Activated T-cell treated with anti-CD3 and anti-CD28 coated beads, Interleukin-2, amount 50 U/mL, for 48 hours (primary cell): Measurements from ENCODE around the gene FOXO1.

Source experiments
- DNase-seq, 2 experiments: peaks; one replicate each; pipeline ENCODE4 v3.0.0-alpha.2; 2020

Gene FOXO1

DNA sequence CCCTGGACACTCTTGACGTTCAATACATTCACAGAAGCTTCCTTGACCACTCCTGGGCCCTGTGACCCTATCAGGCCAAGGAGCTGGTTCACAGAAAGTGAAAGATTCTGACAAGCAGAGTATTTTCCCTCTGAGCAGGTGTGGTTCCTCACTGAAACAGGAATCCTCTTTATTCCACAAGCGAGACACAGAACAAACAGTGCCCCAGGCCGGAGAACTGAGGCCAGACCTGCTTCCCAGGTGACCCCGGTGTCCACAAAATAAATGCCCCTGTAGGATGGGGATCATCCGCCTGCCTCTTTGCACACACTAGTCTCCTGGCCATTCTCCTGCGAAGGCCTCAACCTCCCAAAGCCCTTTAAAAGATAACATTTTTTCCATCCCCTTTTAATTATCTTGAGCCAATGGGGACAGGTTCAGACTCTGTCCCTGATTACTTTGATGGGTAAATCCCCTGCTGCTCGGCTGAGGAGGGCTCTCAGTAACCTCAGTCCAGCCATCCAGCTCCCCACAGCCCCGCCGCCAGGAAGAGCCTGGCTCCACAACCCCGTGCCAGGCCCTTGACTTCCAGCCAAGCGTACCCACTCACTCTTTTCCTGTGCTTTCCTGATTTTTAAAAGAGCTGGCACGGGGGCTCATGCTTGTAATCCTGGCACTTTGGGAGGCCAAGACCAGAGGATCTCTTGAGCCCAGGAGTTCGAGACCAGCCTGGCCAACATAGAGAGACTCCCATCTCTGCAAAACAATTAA, 129.1 kb downstream of the FOXO1 start:
- DNase-seq, result no peak

DNA sequence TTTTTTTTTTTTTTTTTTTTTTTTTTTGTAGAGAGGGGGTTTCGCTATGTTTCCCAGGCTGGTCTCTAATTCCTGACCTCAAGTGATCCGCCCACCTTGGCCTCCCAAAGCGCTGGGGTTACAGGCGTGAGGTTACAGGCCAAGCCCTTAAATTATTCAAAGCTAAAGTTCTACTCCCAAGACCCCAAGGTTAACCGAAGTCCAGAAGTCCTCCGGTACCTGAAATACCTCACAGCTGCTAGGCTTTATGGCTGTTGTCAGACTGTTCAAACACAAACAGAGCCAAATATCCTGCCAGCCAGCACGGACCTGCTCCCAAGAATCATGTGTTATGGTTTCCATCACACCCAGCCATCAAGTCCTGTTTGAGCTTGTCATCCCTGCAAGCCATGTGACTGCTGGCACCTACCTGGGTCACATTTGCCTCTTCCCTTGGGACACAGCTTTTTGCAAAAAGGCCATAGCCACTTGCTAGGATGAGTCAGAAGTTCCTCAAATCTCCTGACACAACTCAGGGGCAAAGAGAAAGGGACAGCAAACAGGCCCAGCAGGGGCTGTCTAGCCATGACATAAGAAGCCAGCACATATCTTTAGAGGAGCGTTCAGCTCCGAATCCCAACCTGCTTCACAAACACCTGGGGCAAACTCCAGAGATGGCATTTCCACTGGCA, 129.9 kb downstream of the FOXO1 start:
- no peak for DNase-seq

GRCh38 chr13:40535345-40535836, 131.1 kb downstream of the FOXO1 start:
- no peak for DNase-seq

DNA sequence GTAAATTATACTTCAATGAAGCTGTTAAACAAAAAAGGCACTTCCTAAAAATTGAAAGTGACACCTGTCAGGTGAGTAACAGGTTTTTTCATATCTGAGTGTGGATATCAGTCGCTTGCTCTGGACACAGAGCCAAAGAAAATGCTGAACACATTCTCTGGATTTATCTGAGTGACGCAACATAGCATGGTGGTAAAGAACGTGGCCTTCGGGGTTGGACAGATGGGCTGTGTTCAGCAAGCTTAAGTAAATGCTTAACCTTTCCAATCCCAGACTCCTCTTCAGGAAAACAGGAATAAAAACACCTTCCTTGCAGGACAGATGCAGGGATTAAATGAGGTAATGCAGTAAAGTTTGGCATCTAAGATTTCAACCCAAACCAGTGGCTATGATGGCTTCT, 132.0 kb downstream of the FOXO1 start:
- no peak for DNase-seq

GRCh38 chr13:40533072-40533471, 133.4 kb downstream of the FOXO1 start:
- no peak for DNase-seq

DNA sequence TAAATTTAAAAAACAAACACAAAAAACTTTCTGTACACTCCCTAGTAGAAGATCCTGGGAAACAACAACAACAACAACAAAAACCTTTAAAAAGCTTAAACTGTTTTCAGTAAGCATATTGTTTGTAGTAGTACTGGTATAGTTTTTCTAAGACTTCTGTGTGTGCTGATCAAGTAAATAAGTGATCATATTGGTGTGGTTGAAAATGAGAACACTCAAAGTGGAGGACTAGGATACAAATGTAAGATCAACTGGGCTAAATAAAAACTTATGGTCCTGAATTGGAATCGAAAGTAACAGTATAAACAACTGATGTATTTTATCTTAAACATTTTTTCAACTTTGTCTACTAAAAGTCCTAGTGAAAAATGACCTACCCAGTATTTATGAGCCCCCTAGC, 135.5 kb downstream of the FOXO1 start:
- DNase-seq, result no peak

DNA sequence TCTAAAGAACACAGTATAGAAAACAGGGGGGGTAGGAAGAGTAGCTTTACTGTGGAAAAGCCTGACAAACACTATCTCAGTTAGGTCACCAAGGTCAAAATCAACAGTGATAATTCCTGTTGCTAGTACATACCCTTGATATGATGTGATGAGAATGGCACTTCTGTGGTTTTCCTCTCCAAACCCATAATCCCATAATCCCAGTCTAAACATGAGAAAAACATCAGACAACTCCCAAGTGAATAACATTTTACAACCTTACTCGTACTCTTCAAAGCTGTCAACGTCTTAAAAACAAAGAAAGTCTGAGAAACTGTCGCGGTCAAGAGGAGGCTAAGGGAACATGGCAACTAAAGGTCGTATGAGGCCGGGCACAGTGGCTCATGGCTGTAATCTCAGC, 137.6 kb downstream of the FOXO1 start:
- DNase-seq, result no peak

DNA sequence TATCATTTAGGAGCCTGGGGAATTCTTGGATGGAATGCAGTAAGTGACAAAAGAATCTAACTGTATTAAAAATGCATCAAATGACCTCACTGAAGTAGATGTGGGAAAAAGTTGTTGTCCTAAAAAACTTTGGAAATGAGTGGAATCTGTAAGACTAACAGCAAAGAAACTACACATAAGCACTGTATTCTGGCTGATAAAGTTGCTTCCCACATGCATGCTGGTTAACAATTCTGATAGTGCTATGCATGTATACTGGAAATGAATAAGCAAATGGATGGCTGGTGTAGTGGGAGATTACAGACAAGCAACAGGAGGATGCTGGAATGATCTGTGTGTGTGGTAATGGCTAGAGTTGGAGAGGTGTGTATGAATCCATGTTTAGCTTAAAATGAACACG, 138.5 kb downstream of the FOXO1 start:
- no peak for DNase-seq

- no peak for DNase-seq
Measured at GRCh38 chr13:40522282-40522681, 144.2 kb downstream of the FOXO1 start.

- no peak for DNase-seq
Measured at GRCh38 chr13:40520916-40521315, 145.5 kb downstream of the FOXO1 start.

- no peak for DNase-seq
Measured at GRCh38 chr13:40519637-40520036, 146.8 kb downstream of the FOXO1 start.

DNA sequence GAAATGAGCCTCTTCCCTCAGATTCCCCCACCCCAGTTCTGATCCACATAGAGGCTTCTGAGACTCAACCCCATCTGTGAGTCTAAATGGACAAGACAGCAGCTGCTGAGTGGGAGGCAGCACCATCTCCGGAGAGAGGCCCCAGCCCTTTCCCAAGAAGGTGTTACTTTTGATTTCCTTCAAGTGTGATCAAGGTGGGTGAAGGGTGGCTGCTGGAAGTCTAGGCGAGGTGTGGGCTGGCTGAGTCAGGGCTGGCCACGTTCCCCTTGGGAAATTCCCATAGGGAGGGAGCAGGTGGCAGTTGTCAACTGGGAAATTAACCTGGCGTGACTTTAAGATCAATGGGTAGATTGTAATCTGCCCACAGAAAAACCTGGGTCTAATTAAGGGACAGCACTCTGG, 148.0 kb downstream of the FOXO1 start:
- peak; percentile 81 to 83 for DNase-seq

- peak; percentile 51 to 59 for DNase-seq
Measured at GRCh38 chr13:40517486-40518480, 148.7 kb downstream of the FOXO1 start.

- DNase-seq, result no peak
Measured at GRCh38 chr13:40515702-40516101, 150.7 kb downstream of the FOXO1 start.

GRCh38 chr13:40514802-40515201, 151.6 kb downstream of the FOXO1 start:
- no peak for DNase-seq

- no peak for DNase-seq
Measured at GRCh38 chr13:40509876-40510275, 156.6 kb downstream of the FOXO1 start.

- DNase-seq, result no peak
Measured at GRCh38 chr13:40508767-40509342, 157.6 kb downstream of the FOXO1 start.

DNA sequence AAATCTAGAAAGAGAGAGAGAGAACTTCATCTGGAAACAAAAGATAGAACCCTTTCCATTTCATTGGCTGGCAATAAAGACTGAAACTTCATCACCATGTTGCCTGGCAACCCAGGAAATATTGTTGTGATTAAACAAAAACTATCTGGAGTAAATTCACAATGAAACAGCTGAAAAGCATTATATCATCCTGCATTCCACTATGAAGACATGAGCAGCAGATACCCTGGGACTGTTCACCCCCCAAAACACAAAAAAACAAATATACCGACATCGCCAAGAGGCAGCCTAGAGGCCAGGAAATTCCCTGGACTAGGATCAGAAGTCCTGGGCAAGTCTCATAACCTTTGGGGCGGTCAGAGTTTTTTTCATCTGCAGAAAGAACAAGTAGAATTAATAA, 158.3 kb downstream of the FOXO1 start:
- DNase-seq, result no peak

GRCh38 chr13:40506592-40507446, 159.6 kb downstream of the FOXO1 start:
- no peak for DNase-seq
